ENCODE results near the gene MYOM1.
"Not testable (repeated sequence)": the region's sequence is repeated elsewhere in the genome, so short reads cannot be mapped to it uniquely, and the experiment has no call there.

MYOM1 gene

DNA sequence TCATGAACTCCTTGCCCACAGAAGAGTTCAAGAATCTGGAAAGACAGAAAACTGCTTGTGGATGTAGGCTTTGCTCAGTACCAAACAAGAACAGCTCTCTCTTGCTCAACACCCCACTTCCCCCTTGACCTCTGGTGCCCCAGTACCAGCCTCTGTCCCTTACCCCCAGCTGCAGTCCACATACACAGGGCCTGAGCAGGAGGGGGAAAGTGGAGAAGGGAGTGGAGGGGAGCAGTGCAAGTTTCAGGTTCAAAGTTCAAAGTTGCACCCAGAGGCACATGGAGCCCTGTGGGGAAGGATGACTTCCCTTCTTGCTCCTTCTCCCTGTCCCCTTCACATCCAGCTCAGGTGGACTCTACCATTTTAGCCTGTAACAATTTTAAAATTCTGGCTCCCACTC lies 145.7 kb downstream of the MYOM1 start:
- peak; percentile 41 for DNase-seq

DNA sequence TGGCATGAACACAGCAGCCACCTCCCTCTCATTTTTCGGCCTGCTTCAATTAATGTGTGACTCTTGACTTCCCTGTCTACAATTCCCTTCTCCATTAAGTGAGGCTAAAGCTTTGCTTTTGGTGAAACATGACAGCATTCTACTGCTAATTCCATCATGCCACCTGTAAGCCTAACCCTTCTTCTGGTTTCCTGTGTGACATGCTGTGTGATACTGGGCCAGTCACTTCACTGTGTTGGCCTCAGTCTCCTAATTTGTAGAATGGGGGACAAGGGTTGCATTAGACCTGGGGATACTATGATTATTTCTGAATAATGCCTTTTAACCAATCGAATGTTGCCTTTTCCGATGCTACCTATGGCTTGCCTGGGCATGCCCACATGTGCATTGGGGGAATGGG lies 146.4 kb downstream of the MYOM1 start:
- not testable (repeated sequence) for DNase-seq

DNA sequence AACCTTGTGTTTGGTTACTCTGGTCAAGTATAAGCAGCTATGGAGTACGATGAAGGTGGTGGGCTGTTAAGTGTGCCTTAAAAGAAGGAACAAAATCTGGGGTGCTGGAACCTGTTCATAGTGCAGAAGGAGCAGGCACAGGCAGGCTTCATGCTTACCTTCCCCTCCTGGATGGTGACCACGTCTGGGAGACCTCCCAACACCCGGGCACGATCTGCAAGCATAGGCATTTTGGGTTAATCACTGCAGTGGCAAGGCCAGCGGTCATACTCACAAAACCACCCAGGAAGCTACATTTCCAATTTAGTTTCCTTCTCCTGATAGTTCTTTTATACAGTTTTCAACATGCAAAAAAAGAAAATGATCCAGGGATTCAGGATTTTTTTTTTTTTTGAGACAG lies 148.1 kb downstream of the MYOM1 start:
- peak; percentile 38 for DNase-seq

DNA sequence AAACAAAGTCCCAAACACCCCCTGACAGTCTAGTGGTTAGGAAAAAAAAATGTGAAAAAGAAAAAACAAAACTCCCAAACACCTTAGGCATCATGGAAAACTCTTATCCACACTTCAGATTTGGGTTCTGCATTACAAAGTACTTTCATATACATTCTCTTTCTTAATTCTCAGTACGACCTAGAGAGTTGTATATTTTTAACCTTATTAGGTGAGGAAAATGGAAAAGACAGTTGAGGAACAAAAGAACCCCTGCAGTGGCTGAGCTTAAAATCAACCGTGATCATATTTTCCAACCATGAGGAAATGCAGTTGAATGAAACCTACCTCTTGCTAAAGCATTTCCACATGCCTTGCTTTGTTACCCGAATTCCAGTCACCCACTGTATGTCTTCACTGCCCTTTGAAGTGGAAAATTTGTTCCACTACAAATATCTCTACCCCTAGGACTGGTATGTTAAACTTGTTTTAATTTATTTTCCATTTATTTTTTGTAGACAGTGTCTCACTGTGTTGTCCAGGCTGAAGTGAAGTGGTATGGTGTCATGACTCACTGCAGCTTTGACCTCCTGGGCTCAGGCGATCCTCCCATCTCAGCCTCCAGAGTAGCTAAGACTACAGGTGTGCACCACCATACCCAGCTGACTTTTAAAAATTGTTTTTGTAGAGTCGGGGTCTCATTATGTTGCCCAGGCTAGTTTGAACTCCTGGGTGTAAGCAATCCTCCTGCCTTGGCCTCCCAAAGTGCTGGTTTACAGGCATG lies 149.9 kb downstream of the MYOM1 start:
- peak; percentile 20 for DNase-seq

DNA sequence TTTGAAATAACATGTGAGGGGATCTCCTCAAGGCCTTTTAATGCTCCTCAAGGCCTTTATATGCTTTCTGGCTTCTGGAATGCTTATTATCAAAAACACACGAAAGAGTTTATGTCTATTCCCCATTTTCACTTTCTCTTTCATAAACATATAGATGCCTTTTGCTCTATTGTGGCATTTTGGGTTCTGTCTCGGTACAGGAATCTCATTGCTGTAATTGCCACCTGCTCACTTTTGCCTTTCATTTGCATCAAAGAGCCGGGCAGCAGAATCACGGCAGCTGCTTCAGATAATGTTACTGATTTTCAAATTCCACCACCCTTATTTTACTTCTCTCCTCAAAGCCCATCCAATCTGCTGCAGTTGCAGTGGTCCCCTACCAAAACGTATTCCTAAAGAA lies 152.0 kb downstream of the MYOM1 start:
- no peak for DNase-seq

DNA sequence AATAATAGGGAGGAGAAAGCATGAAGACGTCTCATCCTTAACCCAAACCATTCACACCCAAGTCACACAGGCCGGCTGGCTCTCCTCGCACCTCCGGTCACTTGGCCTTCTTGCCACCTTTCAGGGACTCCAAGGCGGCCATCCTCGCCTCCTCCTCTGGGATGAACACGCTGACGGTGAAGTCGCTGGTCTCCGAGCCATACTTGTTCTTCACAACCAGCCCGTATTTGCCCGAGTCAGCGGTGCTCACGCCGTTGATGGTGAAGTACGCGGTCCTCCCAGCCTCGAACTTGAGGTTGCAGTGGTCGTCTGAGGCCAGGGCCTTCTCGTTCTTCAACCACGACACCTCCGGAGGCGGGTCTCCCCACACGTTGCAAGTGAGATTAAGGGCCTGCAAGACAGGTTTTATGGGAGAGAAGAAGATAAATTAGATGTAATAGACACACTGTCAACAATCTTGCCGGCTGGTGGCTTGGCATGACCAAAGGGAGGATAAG lies 152.6 kb downstream of the MYOM1 start:
- DNase-seq: no peak

DNA sequence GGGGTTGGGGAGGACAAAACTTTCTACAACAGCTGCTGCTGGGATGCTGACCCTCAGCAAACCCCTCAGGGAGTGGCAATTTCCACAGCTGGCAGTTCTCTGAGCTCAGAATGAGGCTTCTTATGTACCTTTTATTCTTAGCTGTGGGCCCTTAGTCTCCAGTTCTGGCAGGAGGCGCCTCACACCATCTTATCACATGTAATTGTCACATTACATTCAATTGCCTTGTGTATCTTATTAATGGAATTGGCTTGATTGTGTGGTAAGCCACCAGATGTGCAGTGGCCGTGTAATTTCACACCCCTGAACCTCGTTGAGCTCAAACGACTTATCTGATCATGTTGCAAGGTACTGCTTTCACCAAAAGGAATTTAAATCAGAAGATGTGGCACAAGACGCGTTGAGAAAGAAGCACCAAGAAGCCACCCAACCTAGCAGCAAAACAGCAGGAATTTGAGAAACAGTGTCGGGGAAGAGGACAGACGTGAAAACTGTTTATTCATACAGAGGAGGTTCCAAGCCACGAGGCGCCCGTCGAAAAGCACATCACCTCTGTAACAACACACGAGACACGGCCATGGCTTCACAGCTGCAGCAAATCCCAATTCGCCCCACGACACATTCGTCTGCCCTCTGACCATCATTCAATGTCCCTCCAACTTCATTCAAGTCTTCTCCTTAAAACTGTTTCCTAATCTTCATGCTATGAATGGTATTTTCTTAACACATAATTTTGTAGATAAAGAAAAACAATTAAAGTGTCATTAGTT lies 153.2 kb downstream of the MYOM1 start:
- DNase-seq: no peak

DNA sequence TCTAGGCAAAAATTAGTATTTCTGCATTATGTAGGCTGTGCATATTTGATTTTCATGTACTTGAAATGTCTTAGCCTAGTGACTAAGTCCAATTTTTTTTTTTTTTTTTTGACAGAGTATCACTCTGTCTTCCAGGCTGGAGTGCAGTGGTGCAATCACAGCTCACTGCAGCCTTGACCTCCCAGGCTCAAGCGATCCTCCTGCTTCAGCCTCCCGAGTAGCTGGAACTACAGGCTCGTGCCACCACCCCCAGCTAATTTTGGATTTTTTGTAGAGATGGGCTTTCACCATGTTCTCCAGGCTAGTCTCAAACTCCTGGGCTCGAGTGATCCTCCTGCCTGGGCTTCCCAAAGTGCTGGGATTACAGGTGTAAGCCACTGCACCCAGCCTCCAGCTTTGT lies 156.0 kb downstream of the MYOM1 start:
- not testable (repeated sequence) for DNase-seq

DNA sequence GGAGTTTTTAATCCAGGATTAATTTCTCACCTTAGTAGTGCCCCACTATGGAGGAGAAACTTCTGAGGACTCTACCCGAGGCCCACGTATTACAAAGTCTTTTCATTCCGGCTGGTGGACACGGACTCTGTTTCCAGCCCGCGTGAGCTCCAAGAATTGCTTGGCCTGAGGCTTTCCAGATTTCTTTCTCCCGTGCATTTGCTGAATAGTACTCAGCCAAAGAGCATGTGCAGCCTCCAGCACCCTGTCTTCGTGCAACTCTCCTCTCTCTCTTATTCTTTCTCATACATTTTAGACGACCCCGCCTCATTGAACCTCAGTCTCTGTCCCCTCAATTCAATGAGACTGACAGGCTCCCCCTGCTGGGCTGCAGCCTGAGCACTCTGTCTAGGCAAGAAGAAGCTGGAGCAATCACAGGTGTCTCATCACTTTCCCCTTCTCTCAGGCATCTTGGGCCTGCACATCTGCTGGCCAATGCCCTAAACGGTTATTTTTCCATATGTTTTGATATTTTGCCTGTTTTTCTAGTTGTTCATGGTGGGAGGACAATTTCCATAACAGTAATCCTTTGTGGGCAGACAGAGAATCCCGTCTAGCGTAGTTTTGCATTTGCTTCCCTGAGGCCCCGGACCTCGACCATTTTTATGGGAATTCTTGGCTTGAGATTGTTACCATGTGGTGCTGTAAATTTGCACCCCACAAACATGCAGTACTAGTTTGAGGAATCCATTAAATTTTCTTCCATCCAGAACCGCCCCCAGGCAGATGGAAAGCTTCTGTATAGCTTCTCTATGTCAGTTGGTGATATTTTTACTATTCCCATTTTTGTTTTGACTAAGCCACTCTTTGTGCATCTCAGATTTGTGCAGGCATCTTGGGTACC lies 156.7 kb downstream of the MYOM1 start:
- peak; percentile 77 for DNase-seq

DNA sequence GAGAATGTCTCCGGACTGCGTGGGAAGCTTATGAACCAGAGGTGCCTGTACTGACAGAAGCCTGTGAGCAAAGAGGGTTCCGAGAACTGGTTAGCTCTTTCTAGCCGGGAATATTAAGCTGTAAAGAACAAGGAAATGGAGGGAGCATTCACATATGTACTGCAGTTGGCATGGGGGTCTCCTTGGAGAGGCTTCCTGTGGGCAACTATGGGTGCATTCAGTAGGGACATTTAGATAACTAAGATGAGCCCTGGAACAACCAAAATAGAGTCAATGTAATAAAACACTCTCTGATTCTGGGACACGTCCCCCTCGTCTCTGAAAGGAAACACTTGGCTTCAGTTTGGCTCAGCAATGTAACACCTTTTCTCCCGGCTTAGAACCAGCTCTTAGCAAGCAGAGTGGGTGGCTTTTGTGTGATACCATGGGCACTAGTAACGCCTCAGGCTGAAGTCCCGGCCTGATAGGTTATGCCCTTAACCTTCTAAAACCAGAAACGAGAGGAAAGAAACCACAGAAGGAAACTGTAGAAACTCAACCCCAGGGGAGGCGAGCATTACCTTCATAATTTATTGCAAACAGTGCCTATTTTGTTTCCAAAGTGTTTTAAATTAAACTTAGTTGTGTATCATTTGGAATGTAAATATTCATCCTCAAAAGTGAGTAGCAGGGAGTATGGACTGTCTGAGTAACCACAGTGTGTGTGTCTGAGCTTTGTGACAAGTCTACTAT lies 158.0 kb downstream of the MYOM1 start:
- peak; percentile 20 for DNase-seq

DNA sequence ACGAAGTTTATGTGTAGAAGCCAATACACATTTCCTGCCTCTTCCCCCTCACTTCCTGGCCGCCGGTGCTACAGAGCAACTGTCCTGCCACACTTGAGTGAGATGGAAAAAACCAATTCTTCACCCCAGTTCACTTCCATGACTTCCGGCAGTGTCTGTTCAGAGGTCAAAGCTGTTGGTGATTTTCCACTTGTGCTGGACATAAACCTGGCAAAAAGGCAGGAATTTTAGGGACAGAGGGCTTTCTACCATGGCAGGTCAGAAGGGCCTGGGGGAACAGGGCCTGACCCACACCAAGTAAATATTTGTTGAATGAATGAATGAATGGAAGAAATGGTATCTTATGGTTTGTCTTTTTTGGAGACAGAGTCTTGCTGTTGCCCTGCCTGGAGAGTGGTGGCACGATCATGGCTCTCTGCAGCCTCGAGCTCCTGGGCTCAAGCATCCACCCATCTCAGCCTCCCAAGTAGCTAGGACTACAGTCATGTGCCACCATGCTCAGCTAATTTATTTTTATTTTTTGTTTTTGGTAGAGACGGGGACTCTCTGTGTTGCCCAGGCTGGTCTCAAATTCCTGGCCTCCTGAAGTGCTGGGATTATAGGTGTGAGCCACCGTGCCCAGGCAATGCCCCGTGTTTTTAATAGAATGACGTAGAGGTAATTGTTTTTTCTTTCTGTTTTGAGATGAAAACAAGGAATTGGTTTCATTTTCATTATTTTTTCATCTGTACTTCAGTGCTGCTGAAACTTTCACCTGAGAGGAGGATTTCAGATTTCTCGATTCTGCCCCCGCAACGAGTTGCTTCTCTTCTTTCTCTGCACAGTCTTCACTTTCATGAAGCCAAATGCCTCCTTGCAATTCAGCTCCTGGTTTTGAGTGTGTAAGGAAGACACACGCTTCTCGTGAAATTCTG lies 158.8 kb downstream of the MYOM1 start:
- DNase-seq: peak; percentile 32

DNA sequence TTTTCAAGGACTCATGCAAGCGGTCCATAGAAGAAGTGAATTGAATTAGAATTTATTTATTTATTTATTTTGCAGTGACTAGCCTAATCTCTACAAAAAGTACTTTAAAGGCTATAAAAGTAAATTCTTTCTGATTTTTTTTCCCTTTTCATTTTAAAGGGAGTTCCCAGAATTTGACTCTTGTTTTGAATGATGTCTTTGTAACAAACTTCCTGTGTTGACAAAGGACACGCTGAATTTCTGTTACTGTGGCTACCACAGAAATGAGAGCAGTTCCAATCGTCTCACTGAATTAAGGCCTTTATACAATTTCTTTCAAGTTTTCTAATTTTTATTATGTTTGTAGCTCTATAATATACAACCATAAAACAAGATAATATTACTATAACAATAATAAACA lies 160.5 kb downstream of the MYOM1 start:
- no peak for DNase-seq

DNA sequence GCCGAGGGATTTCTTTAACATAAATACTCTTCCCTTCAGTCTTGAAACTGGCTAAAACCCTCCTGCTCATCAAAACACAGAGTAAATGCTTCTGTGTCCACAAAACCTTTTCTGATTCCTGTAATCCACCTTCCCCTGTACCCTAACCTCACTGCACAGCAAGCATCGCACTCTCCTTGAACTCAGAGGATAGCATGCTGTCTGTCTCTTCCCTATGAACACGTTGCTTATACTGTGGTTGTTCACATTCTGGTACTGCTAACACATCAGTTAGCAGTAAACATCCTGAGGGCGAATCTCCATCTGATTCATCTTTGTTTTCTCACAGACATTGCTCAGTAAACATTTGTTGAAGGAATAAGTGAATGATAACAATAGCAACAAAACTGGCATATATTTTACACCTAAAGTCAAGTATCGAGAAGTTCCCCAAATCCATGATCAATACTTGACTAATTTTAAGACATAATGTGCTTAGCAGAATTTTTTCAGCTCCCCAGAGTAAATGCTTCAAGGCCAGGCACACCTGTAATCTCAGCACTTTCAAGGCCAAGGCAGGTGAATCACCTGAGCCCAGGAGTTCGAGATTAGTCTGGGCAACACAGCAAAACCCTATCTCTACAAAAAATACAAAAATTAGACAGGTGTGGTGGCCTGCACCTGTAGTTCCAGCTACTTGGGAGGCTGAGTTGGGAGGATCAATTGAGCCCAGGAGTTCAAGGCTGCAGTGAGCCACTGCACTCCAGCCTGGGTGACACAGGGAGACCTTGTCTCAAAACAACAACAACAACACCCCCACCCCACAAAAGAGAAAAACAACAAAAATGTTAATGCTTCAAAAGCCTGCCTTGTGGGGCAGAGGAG lies 161.2 kb downstream of the MYOM1 start:
- peak; percentile 35 for DNase-seq

DNA sequence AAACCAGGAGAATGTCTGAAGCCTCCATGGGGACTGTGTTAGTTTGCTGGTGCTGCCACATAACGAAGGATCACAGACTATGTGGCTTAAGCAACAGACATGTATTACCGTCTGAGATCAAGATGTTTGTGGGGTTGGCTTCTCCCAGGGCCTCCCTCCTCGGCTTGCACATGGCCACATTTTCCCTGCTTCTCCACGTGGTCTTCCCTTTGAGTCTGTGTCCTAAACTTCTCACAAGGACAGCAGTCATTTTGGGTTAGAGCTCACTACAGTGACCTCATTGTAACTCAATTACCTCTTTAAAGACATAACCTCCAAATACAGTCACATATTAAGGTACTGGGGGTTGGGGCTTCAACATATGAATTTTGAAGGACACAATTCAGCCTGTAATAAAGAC lies 162.2 kb downstream of the MYOM1 start:
- no peak for DNase-seq

DNA sequence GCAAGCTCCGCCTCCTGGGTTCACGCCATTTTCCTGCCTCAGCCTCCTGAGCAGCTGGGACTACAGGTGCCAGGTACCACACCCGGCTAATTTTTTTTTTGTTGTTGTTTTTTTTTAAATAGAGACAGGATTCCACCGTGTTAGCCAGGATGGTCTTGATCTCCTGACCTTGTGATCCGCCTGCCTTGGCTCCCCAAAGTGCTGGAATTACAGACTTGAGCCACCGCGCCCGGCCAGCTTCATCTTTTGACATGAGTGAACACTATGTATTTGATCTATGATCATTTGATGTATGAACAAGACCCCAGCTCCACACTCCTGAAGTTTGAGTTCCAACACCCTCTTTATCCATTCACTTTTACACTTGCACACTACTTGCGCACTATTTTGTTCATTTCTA lies 163.5 kb downstream of the MYOM1 start:
- DNase-seq: peak; percentile 26

DNA sequence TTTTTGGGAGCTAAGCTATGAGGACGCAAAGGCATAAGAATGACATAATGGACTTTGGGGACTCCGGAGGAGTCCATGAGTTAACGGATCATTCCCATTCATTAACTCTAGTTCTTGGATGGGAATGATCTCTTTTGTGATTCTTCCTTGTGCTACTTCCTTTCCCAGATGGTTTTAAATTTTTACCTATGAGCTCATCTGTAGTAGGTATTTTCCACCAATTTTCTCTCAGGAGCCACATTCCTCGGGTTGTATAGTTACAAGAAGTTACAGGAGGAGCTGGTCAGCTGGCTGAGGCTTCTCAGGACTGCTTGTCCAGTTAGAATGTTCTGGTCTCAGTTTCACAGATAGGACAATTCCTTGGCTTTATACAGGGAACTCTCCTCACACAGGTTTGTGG lies 164.0 kb downstream of the MYOM1 start:
- peak; percentile 61 for DNase-seq

DNA sequence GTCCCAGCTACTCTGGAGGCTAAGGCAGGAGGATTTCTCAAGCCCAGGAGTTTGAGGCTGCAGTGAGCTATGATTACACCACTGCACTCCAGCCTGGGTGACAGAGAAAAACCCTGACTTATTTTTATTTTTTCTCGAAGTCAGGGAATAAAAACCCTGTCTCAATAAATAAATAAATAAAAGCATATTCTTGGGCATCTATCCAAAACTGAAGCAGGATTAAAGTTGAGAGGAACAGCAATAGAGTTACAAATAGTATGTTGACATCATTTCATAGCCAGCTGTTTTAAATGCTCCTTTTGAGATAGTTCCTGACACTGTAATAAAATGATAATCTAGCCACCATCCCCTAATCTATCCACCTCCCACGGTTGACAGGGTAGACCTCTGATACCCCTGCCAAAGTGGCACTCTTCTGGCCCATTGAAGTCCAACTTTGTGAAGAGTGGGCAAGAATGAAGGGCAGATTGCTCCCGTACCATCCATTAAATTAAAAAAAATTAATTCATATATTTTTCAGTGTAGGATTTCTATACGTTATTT lies 164.5 kb downstream of the MYOM1 start:
- peak; percentile 1 for DNase-seq

DNA sequence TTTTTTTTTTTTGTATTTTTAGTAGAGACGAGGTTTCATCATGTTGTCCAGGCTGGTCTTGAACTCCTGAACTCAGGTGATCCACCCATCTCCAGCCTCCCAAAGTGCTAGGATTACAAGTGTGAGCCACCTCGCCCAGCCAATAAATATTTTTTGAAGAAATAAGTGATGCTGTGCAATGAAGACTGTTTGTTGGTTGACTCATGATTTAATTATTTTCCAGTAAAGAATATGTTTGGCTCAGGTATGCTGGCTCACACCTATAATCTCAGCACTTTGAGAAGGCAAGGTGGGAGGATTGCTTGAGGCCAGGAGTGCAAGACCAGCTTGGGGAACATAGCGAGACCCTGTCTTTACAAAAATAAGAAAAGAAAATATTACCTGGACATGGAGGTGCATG lies 165.0 kb downstream of the MYOM1 start:
- DNase-seq: peak; percentile 11

DNA sequence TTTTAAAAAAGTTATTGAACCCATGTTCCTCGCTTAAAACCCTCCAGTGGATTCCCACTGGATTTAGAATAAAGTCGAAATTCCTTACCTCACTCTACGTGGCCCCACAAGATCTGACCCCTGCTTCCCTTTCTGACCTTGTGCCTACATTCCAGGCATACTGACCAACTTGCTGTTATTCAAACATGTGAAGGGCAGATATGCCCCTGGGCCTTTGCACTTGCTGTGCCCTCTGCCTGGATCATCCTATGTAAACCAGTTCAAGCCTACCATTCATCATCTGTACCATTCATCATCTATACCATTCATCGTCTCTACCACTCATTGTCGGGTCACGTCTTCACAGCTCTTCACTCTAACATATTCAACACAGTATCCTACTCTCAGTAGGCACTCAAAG lies 165.6 kb downstream of the MYOM1 start:
- DNase-seq: peak; percentile 7

DNA sequence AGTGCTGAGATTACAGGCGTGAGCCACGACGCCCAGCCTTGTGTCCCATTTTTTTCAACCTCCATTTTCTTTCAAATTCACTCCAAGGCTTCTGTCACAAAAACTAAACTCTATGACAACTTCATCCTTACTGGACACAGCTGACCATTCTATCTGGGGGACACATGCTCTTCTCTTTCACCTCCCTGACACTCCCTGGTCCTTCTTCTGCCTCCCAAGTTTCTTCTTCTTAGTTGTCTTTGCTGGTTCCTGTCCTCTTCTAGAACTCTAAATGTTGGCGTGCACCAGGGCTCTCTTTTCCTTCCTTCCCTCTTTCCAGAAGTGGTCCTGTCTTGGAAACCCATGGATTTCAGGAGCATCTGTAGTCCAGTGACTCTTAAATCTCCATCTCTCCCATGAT lies 166.7 kb downstream of the MYOM1 start:
- DNase-seq: peak; percentile 12
